HepG2 (cell line): Measurements from ENCODE around the gene PXT1. TPM values are rescaled to one million over a fixed set of nuclear protein-coding genes. Genes with fewer than 3 reads are reported as not detected.
A peak's percentile ranks its signal among the peaks of the same experiment; 100 is the strongest.

Experiments used
- IKZF5 ChIP-seq: IDR thresholded peaks from 2 replicates; pipeline ENCODE4 v1.6.1; 2018; ENCODE audit warnings: missing genetic modification reagents, mild to moderate bottlenecking, missing compliant biosample characterization
- ISX ChIP-seq: sonication (generic); formaldehyde crosslinking; conservative IDR thresholded peaks from 2 replicates; pipeline ENCODE4 v1.5.0; 2020; ENCODE audit warnings: missing genetic modification reagents
- PHF5A ChIP-seq: IDR thresholded peaks from one replicate; pipeline ENCODE4 v1.6.1; 2018; ENCODE audit warnings: low read depth, missing genetic modification reagents; ENCODE audit not compliant: unreplicated experiment
- SOX6 ChIP-seq, 2 experiments: fragments of 450-650 bp in 1 of 2; sonication (generic) in 1 of 2; formaldehyde crosslinking in 1 of 2; IDR thresholded peaks; 2 replicates each; pipeline versions ENCODE4 v1.4.0 to v1.6.1; 2017 to 2020; ENCODE audit warnings: antibody characterized with exemption in 1 of 2, mild to moderate bottlenecking in 1 of 2, missing genetic modification reagents in 1 of 2
- TBL1XR1 ChIP-seq: fragments of 150-350 bp; IDR thresholded peaks from 2 replicates; pipeline ENCODE4 v1.6.1; 2014; ENCODE audit warnings: borderline replicate concordance, low read length; ENCODE audit not compliant: partially characterized antibody
- TSC22D2 ChIP-seq: sonication (generic); formaldehyde crosslinking; IDR thresholded peaks from 2 replicates; pipeline ENCODE4 v1.5.1; 2020; ENCODE audit warnings: missing genetic modification reagents, mild to moderate bottlenecking, borderline replicate concordance
- ZKSCAN8 ChIP-seq: IDR thresholded peaks from 2 replicates; pipeline ENCODE4 v1.6.1; 2016; ENCODE audit warnings: borderline replicate concordance, missing genetic modification reagents, missing compliant biosample characterization
- ZNF33B ChIP-seq: sonication (generic); formaldehyde crosslinking; IDR thresholded peaks from 2 replicates; pipeline ENCODE4 v1.5.1; 2020; ENCODE audit warnings: mild to moderate bottlenecking, missing genetic modification reagents
- ZNF367 ChIP-seq: sonication (generic); formaldehyde crosslinking; IDR thresholded peaks from 2 replicates; pipeline ENCODE4 v1.4.0; 2020; ENCODE audit warnings: missing genetic modification reagents, borderline replicate concordance
- ZSCAN5A ChIP-seq: sonication (generic); formaldehyde crosslinking; IDR thresholded peaks from 2 replicates; pipeline ENCODE4 v1.8.0; 2022; ENCODE audit warnings: mild to moderate bottlenecking, missing genetic modification reagents, borderline replicate concordance
- polyA plus RNA-seq, 8 experiments: library from polyadenylated mRNA; depleted of rRNA in 3 of 8; stranded (reverse) in 7 of 8; unstranded in 1 of 8; fragments of >200 nt; fragmentation: Illumina TruSeq in 4 of 8; extraction: Trizol in 4 of 8; gene quantifications; 2 replicates each; pipeline versions ENCODE4 v1.2.1 to v1.2.3, GENCODE V29; 2011 to 2016; ENCODE audit warnings: low read depth in 4 of 8, missing spikeins in 1 of 8, mixed read lengths in 1 of 8; ENCODE audit not compliant: insufficient read depth in 1 of 8
- total RNA-seq, 5 experiments: library from RNA; depleted of rRNA; stranded (reverse); fragments of >200 nt; fragmentation: Illumina TruSeq; extraction: Trizol; gene quantifications; 2 replicates each; pipeline ENCODE4 v1.2.3, GENCODE V29; 2016; ENCODE audit warnings: low read depth in 1 of 5
- TF ChIP-seq, protein P1 (sequence below): sonication (generic); formaldehyde crosslinking; IDR thresholded peaks from 2 replicates; pipeline ENCODE4 v1.4.0; 2020; ENCODE audit warnings: mild to moderate bottlenecking, low read depth, missing genetic modification reagents
- TF ChIP-seq, protein P2 (sequence below): sonication (generic); formaldehyde crosslinking; IDR thresholded peaks from 2 replicates; pipeline ENCODE4 v1.4.0; 2020; ENCODE audit warnings: missing genetic modification reagents
- TF ChIP-seq, protein P3 (sequence below): sonication (generic); formaldehyde crosslinking; IDR thresholded peaks from 2 replicates; pipeline ENCODE4 v1.5.0; 2020; ENCODE audit warnings: missing genetic modification reagents, mild to moderate bottlenecking, borderline replicate concordance

The PXT1 gene
- total and polyA plus RNA-seq, 2 of the 13 experiments (the other 11 are each of a cell fraction or from before 2014, with no cell fraction given): 0.04 TPM; not detected in 1

- TF ChIP-seq, protein P1, sequence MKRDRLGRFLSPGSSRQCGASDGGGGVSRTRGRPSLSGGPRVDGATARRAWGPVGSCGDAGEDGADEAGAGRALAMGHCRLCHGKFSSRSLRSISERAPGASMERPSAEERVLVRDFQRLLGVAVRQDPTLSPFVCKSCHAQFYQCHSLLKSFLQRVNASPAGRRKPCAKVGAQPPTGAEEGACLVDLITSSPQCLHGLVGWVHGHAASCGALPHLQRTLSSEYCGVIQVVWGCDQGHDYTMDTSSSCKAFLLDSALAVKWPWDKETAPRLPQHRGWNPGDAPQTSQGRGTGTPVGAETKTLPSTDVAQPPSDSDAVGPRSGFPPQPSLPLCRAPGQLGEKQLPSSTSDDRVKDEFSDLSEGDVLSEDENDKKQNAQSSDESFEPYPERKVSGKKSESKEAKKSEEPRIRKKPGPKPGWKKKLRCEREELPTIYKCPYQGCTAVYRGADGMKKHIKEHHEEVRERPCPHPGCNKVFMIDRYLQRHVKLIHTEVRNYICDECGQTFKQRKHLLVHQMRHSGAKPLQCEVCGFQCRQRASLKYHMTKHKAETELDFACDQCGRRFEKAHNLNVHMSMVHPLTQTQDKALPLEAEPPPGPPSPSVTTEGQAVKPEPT (CRISPR knock-in tag): peak; percentile 70; the same call in 1 of the 2 replicates
- TF ChIP-seq IKZF5 (CRISPR knock-in tag) (0 out of 2 replicates have a peak, but pooled peaks have one; percentile 52), ISX (no peak), TSC22D2 (CRISPR knock-in tag) (0 out of 2 replicates have a peak, but pooled peaks have one; percentile 37), ZSCAN5A (CRISPR knock-in tag) (no peak), PHF5A (no peak), SOX6 (IDR thresholded peaks at IDR 0.05) (no peak), SOX6 (CRISPR knock-in tag; IDR thresholded peaks at IDR 0.05) (peak; percentile 55), TBL1XR1 (peak; percentile 56), ZNF367 (CRISPR knock-in tag) (no peak), ZNF33B (peak; percentile 94), ZKSCAN8 (CRISPR knock-in tag) (peak; percentile 82)
- TF ChIP-seq, protein P2, sequence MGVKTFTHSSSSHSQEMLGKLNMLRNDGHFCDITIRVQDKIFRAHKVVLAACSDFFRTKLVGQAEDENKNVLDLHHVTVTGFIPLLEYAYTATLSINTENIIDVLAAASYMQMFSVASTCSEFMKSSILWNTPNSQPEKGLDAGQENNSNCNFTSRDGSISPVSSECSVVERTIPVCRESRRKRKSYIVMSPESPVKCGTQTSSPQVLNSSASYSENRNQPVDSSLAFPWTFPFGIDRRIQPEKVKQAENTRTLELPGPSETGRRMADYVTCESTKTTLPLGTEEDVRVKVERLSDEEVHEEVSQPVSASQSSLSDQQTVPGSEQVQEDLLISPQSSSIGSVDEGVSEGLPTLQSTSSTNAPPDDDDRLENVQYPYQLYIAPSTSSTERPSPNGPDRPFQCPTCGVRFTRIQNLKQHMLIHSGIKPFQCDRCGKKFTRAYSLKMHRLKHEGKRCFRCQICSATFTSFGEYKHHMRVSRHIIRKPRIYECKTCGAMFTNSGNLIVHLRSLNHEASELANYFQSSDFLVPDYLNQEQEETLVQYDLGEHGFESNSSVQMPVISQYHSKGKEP (CRISPR knock-in tag): no peak
- TF ChIP-seq, protein P3, sequence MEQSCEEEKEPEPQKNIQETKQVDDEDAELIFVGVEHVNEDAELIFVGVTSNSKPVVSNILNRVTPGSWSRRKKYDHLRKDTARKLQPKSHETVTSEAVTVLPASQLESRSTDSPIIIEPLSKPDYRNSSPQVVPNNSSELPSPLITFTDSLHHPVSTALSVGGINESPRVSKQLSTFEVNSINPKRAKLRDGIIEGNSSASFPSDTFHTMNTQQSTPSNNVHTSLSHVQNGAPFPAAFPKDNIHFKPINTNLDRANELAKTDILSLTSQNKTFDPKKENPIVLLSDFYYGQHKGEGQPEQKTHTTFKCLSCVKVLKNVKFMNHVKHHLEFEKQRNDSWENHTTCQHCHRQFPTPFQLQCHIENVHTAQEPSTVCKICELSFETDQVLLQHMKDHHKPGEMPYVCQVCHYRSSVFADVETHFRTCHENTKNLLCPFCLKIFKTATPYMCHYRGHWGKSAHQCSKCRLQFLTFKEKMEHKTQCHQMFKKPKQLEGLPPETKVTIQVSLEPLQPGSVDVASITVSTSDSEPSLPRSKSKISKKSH (CRISPR knock-in tag): no peak; the same call in 1 of the 2 replicates
Observed at GRCh38 chr6:36442671-36443470, at the start of gene PXT1, which contains the start of gene KCTD20 (continued).
